Measurements from ENCODE around the gene PFDN6. TPM values are rescaled to one million over a fixed set of nuclear protein-coding genes. Genes with fewer than 3 reads are reported as not detected.

Gene PFDN6
- 47.8 TPM for total RNA-seq
- long read RNA-seq, partial matches to known transcripts = 0 of 2 reads
- long read RNA-seq, other reads (novel, unspliced or antisense) = 1 of 2 reads

GRCh38 chr6:33288921-33289783 lies at the start of gene PFDN6, which contains the start of gene WDR46:
TSS of gene PFDN6 (plus strand) at chr6:33289601. CDS start at chr6:33289857, 256 bp downstream.
TSS of gene WDR46 (minus strand) at chr6:33289239. CDS start at chr6:33289170, 69 bp downstream.
- peak within 1 kb of the TSS; percentile 83 for H3K4me3 ChIP-seq
- peak; percentile 74 for DNase-seq
- peak within 1 kb of the TSS; percentile 93 for H3K27ac ChIP-seq (replicated peaks)
- no peaks in the 10 kb centered on the region for H3K27me3 ChIP-seq (ENCODE audit: low read depth)
- TF ChIP-seq, protein P1, sequence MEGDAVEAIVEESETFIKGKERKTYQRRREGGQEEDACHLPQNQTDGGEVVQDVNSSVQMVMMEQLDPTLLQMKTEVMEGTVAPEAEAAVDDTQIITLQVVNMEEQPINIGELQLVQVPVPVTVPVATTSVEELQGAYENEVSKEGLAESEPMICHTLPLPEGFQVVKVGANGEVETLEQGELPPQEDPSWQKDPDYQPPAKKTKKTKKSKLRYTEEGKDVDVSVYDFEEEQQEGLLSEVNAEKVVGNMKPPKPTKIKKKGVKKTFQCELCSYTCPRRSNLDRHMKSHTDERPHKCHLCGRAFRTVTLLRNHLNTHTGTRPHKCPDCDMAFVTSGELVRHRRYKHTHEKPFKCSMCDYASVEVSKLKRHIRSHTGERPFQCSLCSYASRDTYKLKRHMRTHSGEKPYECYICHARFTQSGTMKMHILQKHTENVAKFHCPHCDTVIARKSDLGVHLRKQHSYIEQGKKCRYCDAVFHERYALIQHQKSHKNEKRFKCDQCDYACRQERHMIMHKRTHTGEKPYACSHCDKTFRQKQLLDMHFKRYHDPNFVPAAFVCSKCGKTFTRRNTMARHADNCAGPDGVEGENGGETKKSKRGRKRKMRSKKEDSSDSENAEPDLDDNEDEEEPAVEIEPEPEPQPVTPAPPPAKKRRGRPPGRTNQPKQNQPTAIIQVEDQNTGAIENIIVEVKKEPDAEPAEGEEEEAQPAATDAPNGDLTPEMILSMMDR (IDR thresholded peaks at IDR 0.05; ENCODE audit: borderline replicate concordance) = no peak
- no peaks in the 10 kb centered on the region for H3K9me3 ChIP-seq (replicated peaks)
- H3K4me1 ChIP-seq = peaks cover 34% of the 10 kb centered on the region
- intact Hi-C loops (cut with micrococcal nuclease) = no loop called here
- peaks cover 65% of the 10 kb centered on the region for H3K36me3 ChIP-seq

GRCh38 chr6:33241968-33242367 lies 47.4 kb upstream of the PFDN6 start:
- H3K36me3 ChIP-seq = no peaks in the 10 kb centered on the region
- no peak overlapping the region for H3K27ac ChIP-seq (replicated peaks)
- H3K4me1 ChIP-seq = no peaks in the 10 kb centered on the region
- no peak for DNase-seq
- intact Hi-C loops (cut with micrococcal nuclease) = no loop called here
- H3K27me3 ChIP-seq (ENCODE audit: low read depth) = peaks cover 63% of the 10 kb centered on the region
- H3K9me3 ChIP-seq (replicated peaks) = no peaks in the 10 kb centered on the region
- TF ChIP-seq, protein P1 (IDR thresholded peaks at IDR 0.05; ENCODE audit: borderline replicate concordance) = no peak
- H3K4me3 ChIP-seq = no peak overlapping the region

GRCh38 chr6:33243476-33243875 lies 45.9 kb upstream of the PFDN6 start:
- intact Hi-C loops (cut with micrococcal nuclease) = no loop called here
- Histone ChIP-seq H3K4me3 (no peak overlapping the region), H3K36me3 (no peaks in the 10 kb centered on the region), H3K4me1 (peaks cover 8% of the 10 kb centered on the region), H3K9me3 (replicated peaks) (no peaks in the 10 kb centered on the region), H3K27ac (replicated peaks) (no peak overlapping the region), H3K27me3 (ENCODE audit: low read depth) (peaks cover 51% of the 10 kb centered on the region)
- no peak for DNase-seq
- TF ChIP-seq, protein P1 (IDR thresholded peaks at IDR 0.05; ENCODE audit: borderline replicate concordance) = no peak

DNA sequence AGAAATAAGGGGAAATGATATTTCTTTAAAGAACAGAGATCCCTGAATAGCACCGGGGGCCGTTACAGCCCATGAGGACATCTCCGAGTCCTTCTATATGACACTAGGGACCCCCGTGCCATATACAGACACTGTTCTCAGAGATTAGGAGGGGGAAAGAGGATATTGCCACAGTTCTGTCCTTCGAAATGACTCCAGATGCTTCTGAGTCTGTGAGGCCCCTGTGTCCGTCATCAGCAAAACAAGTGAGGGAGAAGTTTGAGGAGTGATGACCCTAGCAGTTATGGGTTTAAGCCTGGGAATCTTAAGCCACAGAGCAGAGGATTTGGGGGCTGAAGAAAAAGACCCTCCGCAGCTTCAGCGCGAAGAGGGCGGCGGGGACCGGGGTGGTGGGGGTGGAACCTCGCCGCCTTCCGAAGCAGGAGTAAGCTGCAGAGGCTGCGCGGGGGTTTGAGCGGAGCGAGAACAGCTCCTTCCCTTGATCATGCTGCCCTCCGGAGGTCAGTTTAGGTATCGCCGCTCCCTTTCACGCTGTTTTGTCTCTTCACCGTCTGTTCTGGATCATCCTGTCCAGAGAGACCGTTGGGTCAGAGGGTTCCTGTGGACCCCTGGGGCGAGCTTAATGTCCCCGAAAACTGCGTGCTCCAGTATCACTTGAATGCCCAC lies 41.3 kb upstream of the PFDN6 start:
- H3K36me3 ChIP-seq = peaks cover 15% of the 10 kb centered on the region
- peak overlapping the region; percentile 96 for H3K27ac ChIP-seq (replicated peaks)
- H3K4me3 ChIP-seq = peak overlapping the region; percentile 72
- H3K27me3 ChIP-seq (ENCODE audit: low read depth) = peaks cover 13% of the 10 kb centered on the region
- H3K4me1 ChIP-seq = peaks cover 30% of the 10 kb centered on the region
- TF ChIP-seq, protein P1 (IDR thresholded peaks at IDR 0.05; ENCODE audit: borderline replicate concordance) = peak; percentile 99
- H3K9me3 ChIP-seq (replicated peaks) = no peaks in the 10 kb centered on the region
- intact Hi-C loops (cut with micrococcal nuclease) = loop anchor here (5.0 kb wide), 2 partner anchors 86 to 126 kb away; no protein-coding TSS in a partner anchor
- DNase-seq = peak; percentile 89

GRCh38 chr6:33248643-33248931 lies 40.8 kb upstream of the PFDN6 start:
- TF ChIP-seq, protein P1 (IDR thresholded peaks at IDR 0.05; ENCODE audit: borderline replicate concordance) = peak; percentile 20
- Histone ChIP-seq H3K27ac (replicated peaks) (peak overlapping the region; percentile 96), H3K4me3 (peak overlapping the region; percentile 72), H3K4me1 (peaks cover 30% of the 10 kb centered on the region), H3K9me3 (replicated peaks) (no peaks in the 10 kb centered on the region), H3K36me3 (peaks cover 17% of the 10 kb centered on the region), H3K27me3 (ENCODE audit: low read depth) (peaks cover 13% of the 10 kb centered on the region)
- intact Hi-C loops (cut with micrococcal nuclease) = loop anchor here (5.0 kb wide), 2 partner anchors 86 to 126 kb away; no protein-coding TSS in a partner anchor
- peak; percentile 18 for DNase-seq

Data from left ventricle myocardium inferior (tissue), 1 donor.